Left ventricle myocardium superior (tissue), 1 donor: ENCODE data around the gene USP17L18. TPM values are rescaled to one million over a fixed set of nuclear protein-coding genes. Genes with fewer than 3 reads are reported as not detected.

Source experiments
- total RNA-seq: library from RNA; stranded (reverse); fragmentation: NEBNext Ultra II Directional; extraction: Animal tissue kit (Norgen Biotek cat#: 25700); gene quantifications from one replicate; pipeline ENCODE4 v1.2.1, GENCODE V29; 2021
- donor health status: DM: no; HTN: yes; CAD: no; lungs with severe emphysema.

Gene USP17L18
- total RNA-seq, 1 donor from 2014 or later = not detected

Other genes with a start within 250 kb of the USP17L18 start
- gene FAM90A26, start 78.2 kb upstream of the USP17L18 start, total RNA-seq = not detected
- gene USP17L10, start 38.0 kb upstream of the USP17L18 start, total RNA-seq = not detected
- not detected for gene USP17L11, start 33.2 kb upstream of the USP17L18 start, total RNA-seq
- gene USP17L12, start 28.5 kb upstream of the USP17L18 start, total RNA-seq = not detected
- gene USP17L13, start 23.7 kb upstream of the USP17L18 start, total RNA-seq = not detected
- gene USP17L15, start 14.2 kb upstream of the USP17L18 start, total RNA-seq = not detected
- gene USP17L17, start 4.8 kb upstream of the USP17L18 start, total RNA-seq = not detected
- gene USP17L19, start 4.7 kb downstream of the USP17L18 start, total RNA-seq = not detected
- not detected for gene USP17L20, start 9.5 kb downstream of the USP17L18 start, total RNA-seq
- not detected for gene USP17L21, start 14.2 kb downstream of the USP17L18 start, total RNA-seq
- not detected for gene USP17L22, start 19.0 kb downstream of the USP17L18 start, total RNA-seq
- not detected for gene USP17L24, start 76.5 kb downstream of the USP17L18 start, total RNA-seq
- gene USP17L25, start 81.3 kb downstream of the USP17L18 start, total RNA-seq = not detected
- gene USP17L26, start 86.0 kb downstream of the USP17L18 start, total RNA-seq = not detected
- not detected for gene USP17L5, start 90.8 kb downstream of the USP17L18 start, total RNA-seq
- not detected for gene USP17L27, start 95.5 kb downstream of the USP17L18 start, total RNA-seq
- not detected for gene USP17L28, start 100.3 kb downstream of the USP17L18 start, total RNA-seq
- not detected for gene USP17L29, start 105.0 kb downstream of the USP17L18 start, total RNA-seq
- gene USP17L30, start 114.5 kb downstream of the USP17L18 start, total RNA-seq = not detected
- gene DEFB131A, start 195.8 kb downstream of the USP17L18 start, total RNA-seq = not detected